Measurements from ENCODE around the gene PRELID1. TPM values are rescaled to one million over a fixed set of nuclear protein-coding genes. Genes with fewer than 3 reads are reported as not detected.
A peak's percentile ranks its signal among the peaks of the same experiment; 100 is the strongest.

Gene PRELID1
- total RNA-seq, 5 donors from 2014 or later (not counting 1 experiment from before 2014, with no cell fraction given): 52.0 to 84.9 (median 74.5) TPM

GRCh38 chr5:177295924-177296323, 7.7 kb upstream of the PRELID1 start:
- no peaks in the 10 kb centered on the region for H3K27me3 Mint-ChIP-seq
- no peaks in the 10 kb centered on the region for H3K9me3 ChIP-seq
- H3K36me3 Mint-ChIP-seq: peaks cover 43% of the 10 kb centered on the region
- H3K27ac ChIP-seq (ENCODE audit: low read length): peak overlapping the region; percentile 17
- H3K9me3 Mint-ChIP-seq: no peaks in the 10 kb centered on the region
- no peak for ATAC-seq (replicated peaks in 1 of 4)
- peaks cover 10 to 56% of the 10 kb centered on the region in 2 donors for H3K36me3 ChIP-seq (ENCODE audit: control insufficient read depth in 2 of 2, extremely low read depth in 1 of 2, insufficient read depth in 1 of 2, low read length in 1 of 2)
- H3K27me3 ChIP-seq (replicated peaks in 1 of 2; ENCODE audit: control insufficient read depth in 2 of 2, extremely low read depth in 1 of 2, insufficient read depth in 2 of 2, low read length in 1 of 2): no peaks in the 10 kb centered on the region
- H3K27ac Mint-ChIP-seq: peak overlapping the region; percentile 83 to 86
- H3K4me1 ChIP-seq (ENCODE audit: control insufficient read depth in 1 of 2, extremely low read depth in 1 of 2, insufficient read depth in 2 of 2, low read length in 2 of 2): peaks cover 18 to 36% of the 10 kb centered on the region in 2 experiments
- peak overlapping the region in 1 of 3 donors; percentile 31 for H3K4me3 Mint-ChIP-seq
- H3K4me1 Mint-ChIP-seq: peaks cover 46 to 53% (median 49%) of the 10 kb centered on the region in 3 donors
- WGBS (ENCODE audit: insufficient coverage): 83% methylated on average over 9 of the region's 9 CpGs
- no peak for DNase-seq
- ChIA-PET POLR2A (no interaction called here), CTCF (no interaction called here)
- H3K4me3 ChIP-seq (ENCODE audit: control insufficient read depth in 1 of 2, extremely low read depth in 1 of 2, low read length in 1 of 2): no peak overlapping the region

GRCh38 chr5:177296581-177296980, 7.0 kb upstream of the PRELID1 start:
- Histone ChIP-seq H3K4me1 (ENCODE audit: control insufficient read depth in 1 of 2, extremely low read depth in 1 of 2, insufficient read depth in 2 of 2, low read length in 2 of 2) (peaks cover 21 to 43% of the 10 kb centered on the region in 2 experiments), H3K36me3 (ENCODE audit: control insufficient read depth in 2 of 2, extremely low read depth in 1 of 2, insufficient read depth in 1 of 2, low read length in 1 of 2) (peaks cover 10 to 51% of the 10 kb centered on the region in 2 donors), H3K4me3 (ENCODE audit: control insufficient read depth in 1 of 2, extremely low read depth in 1 of 2, low read length in 1 of 2) (no peak overlapping the region), H3K9me3 (no peaks in the 10 kb centered on the region), H3K27me3 (replicated peaks in 1 of 2; ENCODE audit: control insufficient read depth in 2 of 2, extremely low read depth in 1 of 2, insufficient read depth in 2 of 2, low read length in 1 of 2) (no peaks in the 10 kb centered on the region), H3K27ac (ENCODE audit: low read length) (peak overlapping the region; percentile 17)
- 37% methylated on average over 3 of the region's 4 CpGs for WGBS (ENCODE audit: insufficient coverage)
- ChIA-PET POLR2A (no interaction called here), CTCF (no interaction called here)
- Mint-ChIP-seq H3K9me3 (no peaks in the 10 kb centered on the region), H3K4me1 (peaks cover 53 to 57% (median 56%) of the 10 kb centered on the region in 3 donors), H3K4me3 (peak overlapping the region in 1 of 3 donors; percentile 31), H3K36me3 (peaks cover 41% of the 10 kb centered on the region), H3K27ac (peak overlapping the region; percentile 83 to 86), H3K27me3 (no peaks in the 10 kb centered on the region)
- peak in 2 of 4 experiments; percentile 52 to 58 for ATAC-seq (replicated peaks in 1 of 4)
- no peak for DNase-seq

GRCh38 chr5:177297922-177298321, 5.7 kb upstream of the PRELID1 start:
- ATAC-seq (replicated peaks in 1 of 4): no peak
- WGBS (ENCODE audit: insufficient coverage): 83% methylated on average over 2 of the region's 2 CpGs
- no peaks in the 10 kb centered on the region for H3K9me3 ChIP-seq
- H3K27ac ChIP-seq (ENCODE audit: low read length): peak overlapping the region; percentile 21
- Mint-ChIP-seq H3K36me3 (peaks cover 28% of the 10 kb centered on the region), H3K27me3 (no peaks in the 10 kb centered on the region), H3K27ac (peak overlapping the region in 1 of 2 donors; percentile 58), H3K4me3 (no peak overlapping the region), H3K9me3 (no peaks in the 10 kb centered on the region), H3K4me1 (peaks cover 64 to 71% (median 67%) of the 10 kb centered on the region in 3 donors)
- ChIA-PET POLR2A (no interaction called here), CTCF (no interaction called here)
- H3K4me3 ChIP-seq (ENCODE audit: control insufficient read depth in 1 of 2, extremely low read depth in 1 of 2, low read length in 1 of 2): no peak overlapping the region
- peaks cover 6 to 38% of the 10 kb centered on the region in 2 donors for H3K36me3 ChIP-seq (ENCODE audit: control insufficient read depth in 2 of 2, extremely low read depth in 1 of 2, insufficient read depth in 1 of 2, low read length in 1 of 2)
- peaks cover 29 to 56% of the 10 kb centered on the region in 2 experiments for H3K4me1 ChIP-seq (ENCODE audit: control insufficient read depth in 1 of 2, extremely low read depth in 1 of 2, insufficient read depth in 2 of 2, low read length in 2 of 2)
- H3K27me3 ChIP-seq (replicated peaks in 1 of 2; ENCODE audit: control insufficient read depth in 2 of 2, extremely low read depth in 1 of 2, insufficient read depth in 2 of 2, low read length in 1 of 2): no peaks in the 10 kb centered on the region
- no peak for DNase-seq

- no peak for DNase-seq
- no peak for ATAC-seq (replicated peaks in 1 of 4)
- Mint-ChIP-seq H3K27ac (peak overlapping the region; percentile 87 to 88), H3K4me1 (peaks cover 73 to 79% (median 78%) of the 10 kb centered on the region in 3 donors), H3K9me3 (no peaks in the 10 kb centered on the region), H3K36me3 (peaks cover 12% of the 10 kb centered on the region), H3K4me3 (peak overlapping the region in 1 of 3 donors; percentile 92), H3K27me3 (no peaks in the 10 kb centered on the region)
- H3K36me3 ChIP-seq (ENCODE audit: control insufficient read depth in 2 of 2, extremely low read depth in 1 of 2, insufficient read depth in 1 of 2, low read length in 1 of 2): peaks cover 0 to 23% of the 10 kb centered on the region in 2 donors
- H3K4me3 ChIP-seq (ENCODE audit: control insufficient read depth in 1 of 2, extremely low read depth in 1 of 2, low read length in 1 of 2): no peak overlapping the region
- no peaks in the 10 kb centered on the region for H3K27me3 ChIP-seq (replicated peaks in 1 of 2; ENCODE audit: control insufficient read depth in 2 of 2, extremely low read depth in 1 of 2, insufficient read depth in 2 of 2, low read length in 1 of 2)
- WGBS (ENCODE audit: insufficient coverage): 89% methylated on average over 3 of the region's 9 CpGs
- ChIA-PET CTCF (interaction anchor here (0.6 to 1.6 kb wide), 4 partner anchors 10 to 73 kb away, joined by 3 to 6 read pairs (median 4); no protein-coding TSS in a partner anchor), POLR2A (no interaction called here)
- H3K27ac ChIP-seq (ENCODE audit: low read length): peak overlapping the region; percentile 73
- H3K4me1 ChIP-seq (ENCODE audit: control insufficient read depth in 1 of 2, extremely low read depth in 1 of 2, insufficient read depth in 2 of 2, low read length in 2 of 2): peaks cover 31 to 68% of the 10 kb centered on the region in 2 experiments
- no peaks in the 10 kb centered on the region for H3K9me3 ChIP-seq
Observed at GRCh38 chr5:177299697-177300096, 3.9 kb upstream of the PRELID1 start.

- Mint-ChIP-seq H3K27me3 (no peaks in the 10 kb centered on the region), H3K9me3 (no peaks in the 10 kb centered on the region), H3K27ac (peak overlapping the region; percentile 93 to 94), H3K36me3 (peaks cover 13% of the 10 kb centered on the region), H3K4me1 (peaks cover 74 to 81% (median 80%) of the 10 kb centered on the region in 3 donors), H3K4me3 (peak overlapping the region; percentile 57 to 92 (median 57))
- CTCF ChIA-PET: interaction anchor here (1.3 to 1.6 kb wide), 2 partner anchors 10 kb away, joined by 3 to 6 read pairs; no protein-coding TSS in a partner anchor
- Histone ChIP-seq H3K4me3 (ENCODE audit: control insufficient read depth in 1 of 2, extremely low read depth in 1 of 2, low read length in 1 of 2) (no peak overlapping the region), H3K36me3 (ENCODE audit: control insufficient read depth in 2 of 2, extremely low read depth in 1 of 2, insufficient read depth in 1 of 2, low read length in 1 of 2) (peaks cover 0 to 17% of the 10 kb centered on the region in 2 donors), H3K27ac (ENCODE audit: low read length) (peak overlapping the region; percentile 73), H3K4me1 (ENCODE audit: control insufficient read depth in 1 of 2, extremely low read depth in 1 of 2, insufficient read depth in 2 of 2, low read length in 2 of 2) (peaks cover 31 to 74% of the 10 kb centered on the region in 2 experiments), H3K9me3 (no peaks in the 10 kb centered on the region), H3K27me3 (replicated peaks in 1 of 2; ENCODE audit: control insufficient read depth in 2 of 2, extremely low read depth in 1 of 2, insufficient read depth in 2 of 2, low read length in 1 of 2) (no peaks in the 10 kb centered on the region)
- ATAC-seq (replicated peaks in 1 of 4) (peak; percentile 7 to 62 (median 30)), DNase-seq (peak in 32 of 35 experiments; percentile 26 to 81 (median 54))
- POLR2A ChIA-PET: no interaction called here
- WGBS (ENCODE audit: insufficient coverage): 0% methylated on average over 2 of the region's 4 CpGs
Observed at GRCh38 chr5:177300236-177300880, 3.2 kb upstream of the PRELID1 start.

- Mint-ChIP-seq H3K36me3 (peaks cover 8% of the 10 kb centered on the region), H3K4me3 (peak overlapping the region in 2 of 3 donors; percentile 57 to 92), H3K27me3 (no peaks in the 10 kb centered on the region), H3K4me1 (peaks cover 74 to 81% (median 80%) of the 10 kb centered on the region in 3 donors), H3K9me3 (no peaks in the 10 kb centered on the region), H3K27ac (peak overlapping the region; percentile 93 to 94)
- ChIA-PET CTCF (interaction anchor here in 1 of 2 donors (1.7 kb wide), 1 partner anchor 9 kb away, joined by 4 read pairs; no protein-coding TSS in a partner anchor), POLR2A (interaction anchor here in 1 of 2 donors (0.6 kb wide), 1 partner anchor 428 kb away, joined by 3 read pairs; no protein-coding TSS in a partner anchor)
- peak overlapping the region; percentile 73 for H3K27ac ChIP-seq (ENCODE audit: low read length)
- no peaks in the 10 kb centered on the region for H3K9me3 ChIP-seq
- peaks cover 25 to 74% of the 10 kb centered on the region in 2 experiments for H3K4me1 ChIP-seq (ENCODE audit: control insufficient read depth in 1 of 2, extremely low read depth in 1 of 2, insufficient read depth in 2 of 2, low read length in 2 of 2)
- DNase-seq (no peak), ATAC-seq (replicated peaks in 1 of 4) (no peak)
- H3K36me3 ChIP-seq (ENCODE audit: control insufficient read depth in 2 of 2, extremely low read depth in 1 of 2, insufficient read depth in 1 of 2, low read length in 1 of 2): peaks cover 0 to 17% of the 10 kb centered on the region in 2 donors
- WGBS (ENCODE audit: insufficient coverage): no CpG with 5 or more reads among the region's 2 CpGs
- no peaks in the 10 kb centered on the region for H3K27me3 ChIP-seq (replicated peaks in 1 of 2; ENCODE audit: control insufficient read depth in 2 of 2, extremely low read depth in 1 of 2, insufficient read depth in 2 of 2, low read length in 1 of 2)
- H3K4me3 ChIP-seq (ENCODE audit: control insufficient read depth in 1 of 2, extremely low read depth in 1 of 2, low read length in 1 of 2): no peak overlapping the region
Observed at GRCh38 chr5:177300951-177301350, 2.6 kb upstream of the PRELID1 start.
